Fibroblast of the aortic adventitia (primary cell): Measurements from ENCODE around the gene CNTNAP5. TPM values are rescaled to one million over a fixed set of nuclear protein-coding genes. Genes with fewer than 3 reads are reported as not detected.

Experiments
- DNase-seq: peaks from one replicate; pipeline ENCODE4 v3.0.0-alpha.2; 2010; ENCODE audit warnings: low read depth
- H3K4me3 ChIP-seq: 2 replicates; pipeline ENCODE4 v1.5.1; 2011; ENCODE audit warnings: low read depth, mild to moderate bottlenecking, control low read depth, low read length, moderate library complexity
- CTCF ChIP-seq: IDR thresholded peaks from 2 replicates; pipeline ENCODE4 v1.5.1; 2011; ENCODE audit warnings: mild to moderate bottlenecking, low read length, control low read depth, inconsistent platforms; ENCODE audit not compliant: insufficient read depth
- total RNA-seq: library from RNA; depleted of rRNA; stranded (reverse); fragments of >200 nt; gene quantifications from 2 replicates; pipeline ENCODE4 v1.2.3, GENCODE V29; 2012; ENCODE audit warnings: low replicate concordance

CNTNAP5 gene
- total RNA-seq, 1 donor: under 0.01 TPM

GRCh38 chr2:124180635-124181034 lies 155.5 kb downstream of the CNTNAP5 start:
- no peak overlapping the region for H3K4me3 ChIP-seq
- TF ChIP-seq CTCF: no peak
- DNase-seq: no peak

- no peak overlapping the region for H3K4me3 ChIP-seq
- no peak for DNase-seq
- TF ChIP-seq CTCF: no peak
These were observed 161.7 kb downstream of the CNTNAP5 start for GRCh38 chr2:124186801-124187200.

GRCh38 chr2:124187948-124188347 lies 162.9 kb downstream of the CNTNAP5 start:
- no peak for DNase-seq
- TF ChIP-seq CTCF: no peak
- no peak overlapping the region for H3K4me3 ChIP-seq

- TF ChIP-seq CTCF: no peak
- no peak overlapping the region for H3K4me3 ChIP-seq
- DNase-seq: no peak
These were observed 168.6 kb downstream of the CNTNAP5 start for GRCh38 chr2:124193706-124194105.

GRCh38 chr2:124201713-124202112 lies 176.6 kb downstream of the CNTNAP5 start:
- no peak overlapping the region for H3K4me3 ChIP-seq
- no peak for DNase-seq
- no peak for TF ChIP-seq CTCF

- no peak for TF ChIP-seq CTCF
- DNase-seq: no peak
- no peak overlapping the region for H3K4me3 ChIP-seq
These were observed 184.4 kb downstream of the CNTNAP5 start for GRCh38 chr2:124209441-124209840.

GRCh38 chr2:124211461-124211860 lies 186.4 kb downstream of the CNTNAP5 start:
- no peak overlapping the region for H3K4me3 ChIP-seq
- DNase-seq: no peak
- TF ChIP-seq CTCF: no peak
